GM18499 (cell line): Measurements from ENCODE around the gene PCDHA6.
"Not testable (repeated sequence)": the region's sequence is repeated elsewhere in the genome, so short reads cannot be mapped to it uniquely, and the experiment has no call there.

Experiments
- ATAC-seq: cut with Tn5 transposase; IDR thresholded peaks from one replicate; pipeline ENCODE4 v1.9.1; 2021; ENCODE audit warnings: moderate number of reproducible peaks; ENCODE audit not compliant: insufficient read depth, unreplicated experiment

The PCDHA6 gene

GRCh38 chr5:140857177-140857986 is 29.6 kb downstream of the PCDHA6 start:
- ATAC-seq: no peak

- ATAC-seq: no peak
Observed at GRCh38 chr5:140857987-140858240, 30.2 kb downstream of the PCDHA6 start.

GRCh38 chr5:140862441-140863295 is 34.9 kb downstream of the PCDHA6 start:
- ATAC-seq: no peak

GRCh38 chr5:140868721-140869554 is 41.2 kb downstream of the PCDHA6 start, which contains the start of gene PCDHA11:
TSS of gene PCDHA11 (plus strand) at chr5:140868957. CDS start at chr5:140869104, 147 bp downstream.
- no peak for ATAC-seq

DNA sequence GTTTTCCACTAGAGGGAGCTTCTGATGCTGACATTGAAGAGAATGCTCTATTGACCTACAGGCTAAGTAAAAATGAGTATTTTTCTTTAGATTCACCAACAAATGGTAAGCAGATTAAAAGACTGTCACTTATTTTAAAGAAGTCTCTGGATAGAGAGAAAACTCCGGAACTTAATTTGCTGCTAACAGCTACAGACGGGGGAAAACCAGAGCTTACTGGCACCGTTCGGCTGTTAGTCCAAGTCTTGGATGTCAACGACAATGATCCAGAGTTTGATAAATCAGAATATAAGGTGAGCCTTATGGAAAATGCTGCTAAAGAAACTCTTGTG is 41.8 kb downstream of the PCDHA6 start:
- ATAC-seq: no peak

DNA sequence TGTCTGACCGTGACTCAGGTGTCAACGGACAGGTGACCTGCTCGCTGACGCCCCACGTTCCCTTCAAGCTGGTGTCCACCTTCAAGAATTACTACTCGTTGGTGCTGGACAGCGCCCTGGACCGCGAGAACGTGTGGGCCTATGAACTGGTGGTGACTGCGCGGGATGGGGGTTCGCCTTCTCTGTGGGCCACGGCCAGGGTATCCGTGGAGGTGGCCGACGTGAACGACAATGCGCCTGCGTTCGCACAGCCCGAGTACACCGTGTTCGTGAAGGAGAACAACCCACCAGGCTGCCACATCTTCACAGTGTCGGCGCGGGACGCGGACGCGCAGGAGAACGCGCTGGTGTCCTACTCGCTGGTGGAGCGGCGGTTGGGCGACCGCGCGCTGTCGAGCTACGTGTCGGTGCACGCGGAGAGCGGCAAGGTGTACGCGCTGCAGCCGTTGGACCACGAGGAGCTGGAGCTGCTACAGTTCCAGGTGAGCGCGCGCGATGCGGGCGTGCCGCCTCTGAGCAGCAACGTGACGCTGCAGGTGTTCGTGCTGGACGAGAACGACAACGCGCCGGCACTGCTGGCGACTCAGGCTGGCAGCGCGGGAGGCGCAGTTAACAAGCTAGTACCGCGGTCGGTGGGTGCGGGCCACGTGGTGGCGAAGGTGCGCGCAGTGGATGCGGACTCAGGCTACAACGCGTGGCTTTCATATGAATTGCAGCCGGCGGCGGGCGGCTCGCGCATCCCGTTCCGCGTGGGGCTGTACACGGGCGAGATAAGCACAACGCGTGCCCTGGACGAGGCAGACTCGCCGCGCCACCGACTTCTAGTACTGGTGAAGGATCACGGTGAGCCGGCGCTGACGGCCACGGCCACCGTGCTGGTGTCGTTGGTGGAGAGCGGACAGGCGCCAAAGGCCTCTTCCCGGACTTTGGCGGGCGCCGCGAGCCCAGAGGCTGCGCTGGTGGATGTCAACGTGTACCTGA is 42.8 kb downstream of the PCDHA6 start:
- ATAC-seq: no peak

- no peak for ATAC-seq
Observed at GRCh38 chr5:140875085-140876065, 47.6 kb downstream of the PCDHA6 start, which contains the start of gene PCDHA12. TSS of gene PCDHA12 (plus strand) at chr5:140875308. CDS start at chr5:140875473, 165 bp downstream.

- not testable (repeated sequence) for ATAC-seq
Observed at GRCh38 chr5:140876541-140877261, 48.9 kb downstream of the PCDHA6 start.

GRCh38 chr5:140877262-140877581 is 49.5 kb downstream of the PCDHA6 start:
- no peak for ATAC-seq
